Astrocyte (in vitro differentiated cells and primary cell): ENCODE measurements around the gene PUS7L. TPM values are rescaled to one million over a fixed set of nuclear protein-coding genes. Genes with fewer than 3 reads are reported as not detected.
A peak's percentile ranks its signal among the peaks of the same experiment; 100 is the strongest.

Experiments used
- DNase-seq: peaks from one replicate; pipeline ENCODE4 v3.0.0-alpha.2; 2010; ENCODE audit warnings: low read depth
- FAIRE-seq: peaks from 2 replicates; lab custom pipeline; 2011; peaks lifted over from hg19 to GRCh38; lab: Jason Lieb, UNC
- H2AFZ ChIP-seq: 2 replicates; pipeline ENCODE4 v1.6.0; 2012; ENCODE audit warnings: low read depth, low read length, inconsistent platforms
- H3K27ac ChIP-seq: 2 replicates; pipeline ENCODE4 v1.5.1; 2011; ENCODE audit warnings: low read depth, low read length, inconsistent platforms
- H3K27me3 ChIP-seq: 2 replicates; pipeline ENCODE4 v1.6.0; 2011; ENCODE audit warnings: low read length, inconsistent platforms; ENCODE audit not compliant: insufficient read depth
- H3K36me3 ChIP-seq: 2 replicates; pipeline ENCODE4 v1.5.1; 2011; ENCODE audit warnings: low read length, inconsistent platforms; ENCODE audit not compliant: insufficient read depth
- H3K4me1 ChIP-seq: 2 replicates; pipeline ENCODE4 v1.5.1; 2011; ENCODE audit warnings: low read length, inconsistent platforms; ENCODE audit not compliant: insufficient read depth
- H3K4me2 ChIP-seq: 2 replicates; pipeline ENCODE4 v1.6.0; 2012; ENCODE audit warnings: low read length, inconsistent platforms
- H3K4me3 ChIP-seq: 2 replicates; pipeline ENCODE4 v1.5.1; 2011; ENCODE audit warnings: low read depth, mild to moderate bottlenecking, low read length, inconsistent platforms; ENCODE audit not compliant: insufficient read depth
- H3K79me2 ChIP-seq: 2 replicates; pipeline ENCODE4 v1.6.0; 2012; ENCODE audit warnings: mild to moderate bottlenecking, low read length, inconsistent platforms; ENCODE audit not compliant: insufficient read depth
- H3K9ac ChIP-seq: 2 replicates; pipeline ENCODE4 v1.6.0; 2012; ENCODE audit warnings: mild to moderate bottlenecking, low read length, inconsistent platforms
- H3K9me3 ChIP-seq: 2 replicates; pipeline ENCODE4 v1.5.1; 2012; ENCODE audit warnings: low read depth, mild to moderate bottlenecking, low read length, inconsistent platforms; ENCODE audit not compliant: insufficient read depth
- H4K20me1 ChIP-seq: 2 replicates; pipeline ENCODE4 v1.6.0; 2012; ENCODE audit warnings: low read length, inconsistent platforms; ENCODE audit not compliant: insufficient read depth
- H3K27ac Mint-ChIP-seq: one replicate; pipeline ENCODE4 v1.8.0; 2021; ENCODE audit warnings: mild to moderate bottlenecking, mixed read lengths; ENCODE audit not compliant: unreplicated experiment
- H3K27me3 Mint-ChIP-seq: one replicate; pipeline ENCODE4 v1.8.0; 2021; ENCODE audit warnings: low read depth, mixed read lengths; ENCODE audit not compliant: unreplicated experiment
- H3K36me3 Mint-ChIP-seq: one replicate; pipeline ENCODE4 v1.8.0; 2021; ENCODE audit warnings: low read depth, mixed read lengths; ENCODE audit not compliant: unreplicated experiment
- H3K4me1 Mint-ChIP-seq: one replicate; pipeline ENCODE4 v1.8.0; 2021; ENCODE audit warnings: low read depth, mixed read lengths; ENCODE audit not compliant: unreplicated experiment
- H3K4me3 Mint-ChIP-seq: one replicate; pipeline ENCODE4 v1.8.0; 2021; ENCODE audit warnings: mild to moderate bottlenecking, moderate library complexity, mixed read lengths; ENCODE audit not compliant: unreplicated experiment
- H3K9me3 Mint-ChIP-seq: one replicate; pipeline ENCODE4 v1.8.0; 2021; ENCODE audit warnings: mild to moderate bottlenecking, mixed read lengths; ENCODE audit not compliant: unreplicated experiment
- EZH2 ChIP-seq: IDR thresholded peaks from 2 replicates; pipeline ENCODE4 v1.6.1; 2012; ENCODE audit warnings: mild to moderate bottlenecking, low read length, inconsistent platforms; ENCODE audit not compliant: insufficient read depth
- total RNA-seq: library from RNA; stranded (reverse); gene quantifications from 2 replicates; pipeline ENCODE4 v1.2.1, GENCODE V29; 2021
- TF ChIP-seq, protein P1 (sequence below): IDR thresholded peaks from 2 replicates; pipeline ENCODE4 v1.5.1; 2011; ENCODE audit warnings: low read depth, mild to moderate bottlenecking, inconsistent platforms, low read length, moderate library complexity; ENCODE audit not compliant: insufficient read depth

The PUS7L gene
- total RNA-seq, 1 donor from 2014 or later, result 11.4 TPM

DNA sequence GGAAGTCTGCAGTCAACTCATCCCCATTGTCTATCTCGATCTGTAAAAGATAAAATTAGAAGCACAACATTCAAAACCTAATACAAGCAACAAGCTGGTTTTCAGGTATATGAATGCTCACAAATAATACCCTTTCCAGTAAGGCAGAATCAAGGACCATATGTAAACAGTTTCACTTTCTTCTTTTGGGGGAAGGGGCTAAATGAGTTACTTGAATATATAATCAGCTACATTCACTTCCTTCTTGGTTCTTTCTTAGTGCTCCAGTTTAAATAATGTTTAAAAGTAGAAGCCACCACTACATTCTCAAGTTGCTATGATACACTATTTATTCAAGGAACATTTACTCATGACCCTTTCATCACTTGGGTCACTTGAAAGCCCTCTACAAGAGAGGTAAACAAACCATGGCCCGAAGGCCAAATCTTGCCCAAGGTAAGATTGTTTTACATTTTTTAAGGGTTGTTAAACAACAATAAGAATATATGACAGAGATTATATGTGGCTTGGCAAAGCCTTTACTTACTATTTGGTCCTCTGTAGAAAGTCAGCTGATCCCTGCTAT lies 37.2 kb upstream of the PUS7L start:
- Histone ChIP-seq H3K4me1 (no peaks in the 10 kb centered on the region), H4K20me1 (no peaks in the 10 kb centered on the region), H3K9me3 (no peaks in the 10 kb centered on the region), H3K27me3 (no peaks in the 10 kb centered on the region), H3K27ac (no peak overlapping the region), H3K36me3 (peaks cover 41% of the 10 kb centered on the region), H3K4me3 (no peak overlapping the region), H3K9ac (no peak overlapping the region), H2AFZ (no peak overlapping the region), H3K79me2 (no peaks in the 10 kb centered on the region), H3K4me2 (no peak overlapping the region)
- Mint-ChIP-seq H3K27me3 (no peaks in the 10 kb centered on the region), H3K9me3 (no peaks in the 10 kb centered on the region), H3K4me3 (no peak overlapping the region), H3K27ac (no peak overlapping the region), H3K36me3 (peaks cover 6% of the 10 kb centered on the region), H3K4me1 (no peaks in the 10 kb centered on the region)
- DNase-seq (no peak), FAIRE-seq (no peak)
- no peak for TF ChIP-seq EZH2
- TF ChIP-seq, protein P1, sequence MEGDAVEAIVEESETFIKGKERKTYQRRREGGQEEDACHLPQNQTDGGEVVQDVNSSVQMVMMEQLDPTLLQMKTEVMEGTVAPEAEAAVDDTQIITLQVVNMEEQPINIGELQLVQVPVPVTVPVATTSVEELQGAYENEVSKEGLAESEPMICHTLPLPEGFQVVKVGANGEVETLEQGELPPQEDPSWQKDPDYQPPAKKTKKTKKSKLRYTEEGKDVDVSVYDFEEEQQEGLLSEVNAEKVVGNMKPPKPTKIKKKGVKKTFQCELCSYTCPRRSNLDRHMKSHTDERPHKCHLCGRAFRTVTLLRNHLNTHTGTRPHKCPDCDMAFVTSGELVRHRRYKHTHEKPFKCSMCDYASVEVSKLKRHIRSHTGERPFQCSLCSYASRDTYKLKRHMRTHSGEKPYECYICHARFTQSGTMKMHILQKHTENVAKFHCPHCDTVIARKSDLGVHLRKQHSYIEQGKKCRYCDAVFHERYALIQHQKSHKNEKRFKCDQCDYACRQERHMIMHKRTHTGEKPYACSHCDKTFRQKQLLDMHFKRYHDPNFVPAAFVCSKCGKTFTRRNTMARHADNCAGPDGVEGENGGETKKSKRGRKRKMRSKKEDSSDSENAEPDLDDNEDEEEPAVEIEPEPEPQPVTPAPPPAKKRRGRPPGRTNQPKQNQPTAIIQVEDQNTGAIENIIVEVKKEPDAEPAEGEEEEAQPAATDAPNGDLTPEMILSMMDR, result no peak

DNA sequence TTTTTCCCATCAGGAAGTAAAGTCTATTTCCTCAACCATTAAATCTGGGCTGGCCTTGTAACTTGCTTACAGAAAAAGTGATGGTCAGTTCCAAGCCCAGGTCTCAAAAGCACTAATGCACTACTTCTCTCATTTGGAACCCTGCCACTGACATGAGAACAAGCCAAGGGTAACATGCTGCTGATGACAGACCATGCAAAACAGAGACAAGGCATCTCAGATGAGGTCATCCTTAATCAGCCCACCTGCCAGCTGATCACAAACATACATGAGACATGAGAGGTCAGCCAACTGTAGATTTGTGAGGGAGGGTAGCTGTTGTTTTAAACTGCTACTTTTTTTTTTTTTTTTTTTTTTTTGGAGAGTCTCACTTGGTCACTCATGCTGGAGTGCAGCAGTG lies 31.4 kb upstream of the PUS7L start:
- H3K9ac ChIP-seq, result no peak overlapping the region
- no peaks in the 10 kb centered on the region for H3K79me2 ChIP-seq
- no peak overlapping the region for H3K4me3 Mint-ChIP-seq
- no peak overlapping the region for H3K27ac Mint-ChIP-seq
- TF ChIP-seq, protein P1, result no peak
- TF ChIP-seq EZH2, result no peak
- no peaks in the 10 kb centered on the region for H3K9me3 Mint-ChIP-seq
- H3K4me2 ChIP-seq, result no peak overlapping the region
- DNase-seq (peak; percentile 39), FAIRE-seq (no peak)
- peaks cover 3% of the 10 kb centered on the region for H3K36me3 ChIP-seq
- no peaks in the 10 kb centered on the region for H3K4me1 ChIP-seq
- H4K20me1 ChIP-seq, result no peaks in the 10 kb centered on the region
- H3K27ac ChIP-seq, result no peak overlapping the region
- peaks cover 4% of the 10 kb centered on the region for H3K36me3 Mint-ChIP-seq
- H3K27me3 ChIP-seq, result no peaks in the 10 kb centered on the region
- H3K9me3 ChIP-seq, result no peaks in the 10 kb centered on the region
- H3K4me1 Mint-ChIP-seq, result no peaks in the 10 kb centered on the region
- H3K27me3 Mint-ChIP-seq, result no peaks in the 10 kb centered on the region
- H3K4me3 ChIP-seq, result no peak overlapping the region
- no peak overlapping the region for H2AFZ ChIP-seq

DNA sequence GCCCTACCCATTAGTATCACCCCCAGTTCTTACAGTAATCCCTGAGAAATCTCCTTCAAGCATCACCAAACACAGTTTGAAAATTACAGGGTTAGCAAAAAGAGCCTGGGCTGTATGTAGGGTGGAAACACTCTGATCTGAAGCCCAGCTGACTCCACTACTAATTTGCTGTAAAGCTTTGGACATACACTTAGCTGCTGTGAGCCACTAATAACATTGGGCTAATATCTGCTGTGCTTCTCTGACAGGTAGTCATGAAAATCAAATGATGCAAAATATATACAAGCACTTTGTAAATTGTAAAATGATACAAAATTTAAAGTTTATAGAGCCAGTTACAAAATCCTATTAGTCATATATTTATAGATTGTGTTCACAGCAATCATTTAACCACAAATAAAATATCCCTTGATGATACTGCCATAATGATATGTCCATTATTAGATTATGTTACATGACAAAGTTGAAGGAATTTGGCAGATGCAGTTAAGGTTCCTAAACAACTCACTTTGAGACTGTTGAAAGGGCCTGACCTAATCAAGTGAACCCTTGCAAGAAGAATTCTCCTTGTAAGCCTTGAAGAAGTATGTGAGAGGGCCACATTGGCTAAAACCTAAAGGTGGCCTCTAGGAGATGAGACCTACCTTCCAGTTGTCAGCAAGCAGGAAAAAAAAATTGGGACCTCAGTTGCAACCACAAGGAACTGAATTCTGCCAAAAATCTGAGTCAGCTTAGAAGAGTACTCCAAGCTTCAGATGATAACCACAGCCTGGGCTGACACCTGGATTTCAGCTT lies 28.5 kb upstream of the PUS7L start:
- Mint-ChIP-seq H3K4me3 (no peak overlapping the region), H3K27me3 (no peaks in the 10 kb centered on the region), H3K9me3 (no peaks in the 10 kb centered on the region), H3K27ac (no peak overlapping the region), H3K4me1 (no peaks in the 10 kb centered on the region), H3K36me3 (peaks cover 2% of the 10 kb centered on the region)
- peak; percentile 41 for DNase-seq
- Histone ChIP-seq H3K4me2 (no peak overlapping the region), H3K27ac (no peak overlapping the region), H3K4me3 (no peak overlapping the region), H3K36me3 (peaks cover 9% of the 10 kb centered on the region), H3K9me3 (no peaks in the 10 kb centered on the region), H3K9ac (no peak overlapping the region), H2AFZ (no peak overlapping the region), H3K79me2 (no peaks in the 10 kb centered on the region), H3K4me1 (no peaks in the 10 kb centered on the region), H4K20me1 (no peaks in the 10 kb centered on the region), H3K27me3 (no peaks in the 10 kb centered on the region)
- TF ChIP-seq EZH2, result no peak
- TF ChIP-seq, protein P1, result no peak
- no peak for FAIRE-seq
